GM12801 (cell line): ENCODE results near the gene PDCD4.

Source experiments
- CTCF ChIP-seq: IDR thresholded peaks from one replicate; pipeline ENCODE4 v1.5.1; 2011; ENCODE audit warnings: control low read depth; ENCODE audit not compliant: insufficient read length; ENCODE audit errors: extremely low read depth

The PDCD4 gene

GRCh38 chr10:110843796-110844616 lies 27.7 kb upstream of the PDCD4 start:
- TF ChIP-seq CTCF: no peak

DNA sequence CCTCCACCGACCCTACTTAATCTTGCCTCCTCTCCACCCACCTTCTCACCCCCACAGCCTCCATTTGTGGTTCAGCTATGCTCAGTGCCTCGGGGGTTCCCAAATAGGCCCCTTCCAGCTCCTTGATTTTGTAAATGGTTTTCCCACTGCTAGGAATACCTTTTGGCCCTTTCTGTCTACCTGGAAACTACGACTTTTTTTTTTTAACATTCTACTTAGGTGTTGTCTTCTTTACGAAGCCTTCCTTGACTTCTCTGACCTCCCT lies 27.2 kb upstream of the PDCD4 start:
- TF ChIP-seq CTCF: no peak

DNA sequence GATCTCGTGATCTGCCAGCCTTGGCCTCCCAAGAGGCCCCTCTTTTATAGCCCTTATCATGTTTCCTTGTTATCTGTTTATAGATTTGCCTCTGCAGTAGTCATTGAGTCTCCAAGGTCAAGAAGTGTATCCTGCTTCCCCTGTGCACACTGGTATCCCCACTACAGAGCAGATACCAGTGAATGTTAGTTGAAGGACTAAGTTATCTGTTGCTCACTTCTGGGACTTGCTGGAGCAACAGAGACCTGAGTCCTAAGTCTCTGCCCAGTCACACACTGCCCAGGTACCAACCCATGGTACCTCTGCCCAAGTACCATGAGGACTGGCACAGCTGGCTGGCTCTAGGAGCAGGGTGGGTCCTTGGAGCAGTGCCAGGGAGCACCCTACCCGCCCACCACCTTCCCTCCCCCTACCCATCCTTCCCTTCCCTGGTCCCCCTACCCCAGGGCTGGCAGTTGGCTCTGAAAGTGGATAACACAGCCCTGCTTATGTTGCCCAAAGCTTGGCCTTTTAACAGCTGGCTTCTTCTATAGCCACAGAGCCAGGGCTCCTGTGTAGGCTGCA lies 26.5 kb upstream of the PDCD4 start:
- TF ChIP-seq CTCF: no peak

DNA sequence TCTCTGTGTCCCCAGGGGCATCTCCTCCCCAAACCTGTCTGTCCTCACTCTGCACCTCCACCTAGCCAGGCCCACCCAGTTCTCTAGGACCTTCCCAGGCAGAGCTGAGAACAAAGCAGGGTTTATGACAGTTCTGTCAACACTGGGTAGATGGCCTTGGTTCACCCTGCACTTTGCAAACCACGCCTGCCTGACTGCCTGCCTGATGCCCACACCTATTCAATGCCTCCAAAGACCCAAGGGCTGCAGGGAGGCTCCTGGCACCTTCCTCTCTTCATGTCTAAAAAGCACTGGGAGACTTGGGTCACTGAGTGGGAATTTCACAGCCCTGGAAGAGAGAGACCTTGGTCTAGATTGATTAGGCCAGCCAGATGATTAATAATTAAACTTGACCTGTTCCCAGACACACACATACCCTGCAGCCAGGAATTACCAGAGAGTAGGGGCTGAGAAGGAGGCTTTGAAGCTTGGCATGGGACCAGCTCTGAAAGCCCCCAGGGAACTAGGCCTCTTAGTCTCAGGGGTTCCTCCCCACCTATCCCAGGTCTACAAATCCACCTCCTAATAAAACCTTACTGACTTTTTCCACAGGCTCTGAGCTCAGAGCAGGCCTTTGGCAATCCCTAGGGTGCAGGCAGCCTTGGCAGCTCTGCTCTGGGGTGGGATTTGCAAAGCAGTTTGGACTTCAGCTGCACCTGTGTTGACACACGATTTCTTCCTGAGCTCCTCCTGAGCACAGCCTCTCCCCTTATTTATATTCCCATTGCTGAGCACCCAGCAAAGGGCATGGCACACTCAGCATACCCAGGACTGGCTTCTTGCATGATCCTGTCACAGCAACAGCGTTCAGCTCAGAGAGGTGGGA lies 25.7 kb upstream of the PDCD4 start:
- no peak for TF ChIP-seq CTCF

GRCh38 chr10:110847374-110847773 lies 24.4 kb upstream of the PDCD4 start:
- no peak for TF ChIP-seq CTCF

GRCh38 chr10:110848106-110848505 lies 23.6 kb upstream of the PDCD4 start:
- TF ChIP-seq CTCF: no peak

GRCh38 chr10:110850099-110850498 lies 21.6 kb upstream of the PDCD4 start:
- TF ChIP-seq CTCF: no peak
